HUES6 (cell line): Measurements from ENCODE around the gene GFRA1.

ENCODE experiments used
- H3K27ac ChIP-seq: 2 replicates; pipeline ENCODE4 v1.7.0; 2013; ENCODE audit warnings: low read depth, mild to moderate bottlenecking, low read length, inconsistent platforms
- H3K27me3 ChIP-seq: 2 replicates; pipeline ENCODE4 v1.6.1; 2013; ENCODE audit warnings: low read length; ENCODE audit not compliant: control insufficient read depth, insufficient read depth
- H3K36me3 ChIP-seq: 2 replicates; pipeline ENCODE4 v1.6.1; 2013; ENCODE audit warnings: low read length; ENCODE audit not compliant: control insufficient read depth, insufficient read depth
- H3K4me1 ChIP-seq: 2 replicates; pipeline ENCODE4 v1.6.1; 2013; ENCODE audit warnings: low read length; ENCODE audit not compliant: control insufficient read depth, insufficient read depth
- H3K4me3 ChIP-seq: 2 replicates; pipeline ENCODE4 v1.5.1; 2013; ENCODE audit warnings: low read depth, low read length
- H3K9ac ChIP-seq: one replicate; pipeline ENCODE4 v1.6.1; 2013; ENCODE audit warnings: mild to moderate bottlenecking, low read length
- H3K9me3 ChIP-seq: 2 replicates; pipeline ENCODE4 v1.6.1; 2013; ENCODE audit warnings: low read depth, low read length; ENCODE audit not compliant: control insufficient read depth, insufficient read depth

Gene GFRA1

DNA sequence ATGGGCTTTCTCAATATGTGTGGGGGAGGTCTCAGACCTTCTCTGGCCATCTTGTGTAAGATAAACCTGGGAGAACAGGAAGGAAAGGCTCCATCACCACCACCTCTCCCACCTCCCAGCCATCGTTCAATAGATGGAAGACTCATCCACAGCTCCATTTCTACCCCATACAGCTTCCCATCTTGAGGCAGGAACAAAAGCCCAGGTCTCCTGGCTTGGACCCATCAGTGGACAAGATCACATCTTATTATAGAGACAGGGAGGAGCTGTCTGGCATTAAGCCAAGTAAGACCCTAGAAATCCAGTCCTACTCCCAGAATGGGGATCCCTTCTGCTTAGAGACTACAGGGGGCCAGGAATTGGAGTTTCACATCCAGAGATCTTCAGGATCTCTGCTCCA is 150.3 kb downstream of the GFRA1 start:
- H3K4me1 ChIP-seq, result peaks cover 6% of the 10 kb centered on the region
- H3K36me3 ChIP-seq, result no peaks in the 10 kb centered on the region
- peaks cover 3% of the 10 kb centered on the region; the same call in 1 of the 2 replicates for H3K27me3 ChIP-seq
- H3K27ac ChIP-seq, result no peak overlapping the region
- no peaks in the 10 kb centered on the region for H3K9me3 ChIP-seq
- no peak overlapping the region for H3K9ac ChIP-seq
- H3K4me3 ChIP-seq, result no peak overlapping the region

DNA sequence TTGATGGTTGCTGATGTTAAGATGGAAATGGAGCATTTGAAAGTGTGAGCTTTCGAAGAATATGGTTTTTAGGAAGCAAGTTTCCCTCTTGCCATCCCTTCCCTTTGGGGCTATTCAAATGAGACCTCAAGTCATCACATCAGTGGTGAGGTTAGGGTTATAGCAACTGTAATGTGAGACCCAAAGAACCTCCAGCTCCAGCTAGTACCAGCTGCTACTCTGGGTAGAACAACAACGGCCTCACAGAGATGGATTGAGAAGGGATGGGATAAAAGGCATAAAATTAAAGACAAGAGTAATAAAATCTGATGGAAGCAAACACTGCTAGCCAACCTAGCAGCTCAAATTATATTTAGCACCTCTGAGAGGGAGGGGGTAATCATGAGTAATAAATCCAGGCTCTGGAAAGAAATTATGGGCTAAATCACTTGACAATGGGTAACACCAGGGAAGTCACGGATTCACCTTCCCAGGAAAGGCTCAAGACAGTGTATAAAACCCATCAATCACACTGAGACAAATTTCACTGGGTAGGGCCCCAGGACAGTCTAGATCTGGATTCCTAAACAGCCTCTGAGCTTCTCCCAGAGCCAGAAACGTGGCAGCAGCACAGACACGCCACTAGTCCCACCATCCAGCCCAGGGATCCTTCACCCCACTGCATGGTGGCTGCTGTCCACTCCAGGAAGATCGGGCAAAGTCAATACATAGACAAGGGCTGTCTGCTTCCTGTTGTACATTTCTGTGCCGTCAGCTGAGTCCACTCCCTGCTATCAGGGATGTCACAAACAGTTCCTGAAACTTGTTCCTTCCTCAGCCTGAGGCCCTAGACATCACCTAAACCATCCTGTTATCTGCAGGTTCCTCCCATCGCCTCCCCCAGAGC is 151.1 kb downstream of the GFRA1 start:
- Histone ChIP-seq H3K36me3 (no peaks in the 10 kb centered on the region), H3K4me3 (no peak overlapping the region), H3K4me1 (peaks cover 6% of the 10 kb centered on the region), H3K27ac (no peak overlapping the region), H3K27me3 (peaks cover 3% of the 10 kb centered on the region; the same call in 1 of the 2 replicates), H3K9me3 (no peaks in the 10 kb centered on the region), H3K9ac (no peak overlapping the region)

DNA sequence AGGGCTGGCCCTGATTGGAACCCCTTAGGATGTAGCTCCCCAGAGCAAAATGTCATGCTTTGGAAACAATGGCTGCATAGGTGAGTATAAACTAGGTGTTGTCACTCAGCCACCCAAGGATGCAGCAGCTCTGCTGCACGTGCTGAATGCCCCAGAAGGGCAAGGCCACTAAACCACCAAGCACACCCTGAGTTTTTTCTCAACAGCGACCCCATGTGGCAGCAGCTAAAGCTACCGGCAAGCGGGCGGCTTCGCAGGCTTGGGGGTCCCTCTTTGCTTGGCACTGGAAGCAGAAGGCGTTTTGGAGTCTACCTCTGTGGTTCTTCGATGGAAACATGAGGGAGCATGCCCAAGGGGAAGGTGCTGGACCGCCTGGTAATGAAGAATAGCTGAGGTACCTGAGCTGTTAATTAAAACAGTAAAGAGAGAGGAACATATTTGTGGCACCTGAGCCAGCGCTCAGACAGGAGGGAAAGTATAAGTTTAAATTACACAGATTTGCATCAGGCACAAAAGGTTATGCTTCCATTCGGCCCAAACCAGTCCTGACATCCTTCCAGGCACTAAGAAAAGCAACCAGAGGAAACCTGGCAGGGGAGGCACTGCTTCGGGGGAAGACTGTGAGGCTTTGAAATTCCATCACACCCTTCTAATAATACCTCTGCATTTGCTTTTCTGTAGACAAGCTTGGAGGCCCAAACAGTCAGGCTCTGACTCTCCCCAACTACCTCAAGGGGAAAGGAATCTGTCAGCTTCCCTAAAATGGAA is 152.1 kb downstream of the GFRA1 start:
- H3K9me3 ChIP-seq, result no peaks in the 10 kb centered on the region
- peaks cover 6% of the 10 kb centered on the region for H3K4me1 ChIP-seq
- H3K36me3 ChIP-seq, result no peaks in the 10 kb centered on the region
- peaks cover 3% of the 10 kb centered on the region; the same call in 1 of the 2 replicates for H3K27me3 ChIP-seq
- H3K4me3 ChIP-seq, result no peak overlapping the region
- no peak overlapping the region for H3K9ac ChIP-seq
- no peak overlapping the region for H3K27ac ChIP-seq

DNA sequence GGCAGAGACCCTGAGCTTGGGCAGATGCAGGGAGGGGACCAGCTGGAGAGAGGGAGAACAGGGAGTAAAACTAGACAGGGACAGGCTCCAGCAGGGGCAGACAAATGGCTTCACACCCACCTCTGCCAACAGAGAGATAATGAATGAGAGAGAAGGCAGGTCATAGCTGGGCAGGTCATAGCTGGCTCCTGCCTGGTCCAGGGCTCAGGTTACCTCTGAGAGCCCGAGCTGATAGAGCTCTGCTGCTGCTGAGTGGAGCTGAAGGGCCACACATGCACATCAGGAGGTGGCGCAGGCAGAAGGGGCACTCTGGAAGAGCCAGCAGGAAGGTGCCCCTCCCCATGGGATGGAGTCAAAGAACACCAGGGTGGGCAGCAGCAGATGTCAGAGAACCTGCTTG is 154.2 kb downstream of the GFRA1 start:
- peaks cover 11% of the 10 kb centered on the region for H3K4me1 ChIP-seq
- H3K36me3 ChIP-seq, result no peaks in the 10 kb centered on the region
- no peak overlapping the region for H3K4me3 ChIP-seq
- H3K27me3 ChIP-seq, result peaks cover 3% of the 10 kb centered on the region; the same call in 1 of the 2 replicates
- H3K9me3 ChIP-seq, result no peaks in the 10 kb centered on the region
- H3K9ac ChIP-seq, result no peak overlapping the region
- no peak overlapping the region for H3K27ac ChIP-seq

DNA sequence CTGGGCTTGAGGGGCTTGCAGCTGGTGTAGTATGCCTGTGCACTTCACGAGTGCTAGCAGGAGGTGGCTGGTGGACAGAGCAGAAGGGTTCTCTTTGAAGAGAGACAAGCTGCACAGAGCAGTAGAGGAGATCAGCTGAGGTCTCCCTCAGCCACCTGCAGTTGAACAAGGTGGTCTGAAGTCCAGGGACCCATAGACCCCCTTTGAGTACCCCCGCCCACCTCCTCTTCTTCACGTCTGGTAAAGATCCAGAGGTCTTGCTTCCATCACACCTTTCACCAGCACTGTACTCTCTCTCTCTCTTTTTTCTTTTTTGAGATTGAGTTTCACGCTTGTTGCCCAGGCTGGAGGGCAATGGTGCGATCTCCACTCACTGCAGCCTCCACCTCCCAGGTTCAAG is 157.2 kb downstream of the GFRA1 start:
- Histone ChIP-seq H3K9me3 (no peaks in the 10 kb centered on the region), H3K36me3 (no peaks in the 10 kb centered on the region), H3K4me1 (peaks cover 14% of the 10 kb centered on the region), H3K4me3 (no peak overlapping the region), H3K27ac (no peak overlapping the region), H3K27me3 (no peaks in the 10 kb centered on the region), H3K9ac (no peak overlapping the region)

DNA sequence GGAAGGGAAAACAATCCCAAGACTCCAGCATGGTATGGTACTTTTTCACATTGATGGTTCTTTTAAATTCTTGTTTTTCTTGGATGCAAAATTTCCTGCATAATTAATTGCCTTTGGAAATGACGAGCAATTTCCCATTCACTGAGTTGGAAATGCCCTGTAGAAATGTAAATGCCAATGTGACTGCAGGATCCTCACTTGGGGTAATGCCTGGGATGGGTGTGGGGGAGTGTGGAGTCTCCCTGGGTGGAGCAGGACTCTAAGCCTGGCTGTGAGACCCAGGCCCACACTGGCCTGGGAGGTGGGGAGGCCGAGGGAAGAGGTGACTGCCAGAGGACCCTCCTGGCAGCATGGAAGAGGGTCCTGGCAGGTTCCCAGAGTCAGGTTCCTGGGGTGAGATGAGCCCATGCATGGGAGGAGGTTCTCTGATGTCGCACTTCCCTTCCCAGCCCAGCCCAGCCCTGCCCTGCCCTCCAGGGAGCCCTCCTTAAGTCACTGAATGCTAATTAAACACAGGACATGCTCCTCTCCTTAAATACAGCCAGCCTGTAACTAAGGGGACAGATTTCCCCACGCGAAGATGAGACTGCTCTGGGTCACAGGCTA is 157.9 kb downstream of the GFRA1 start:
- Histone ChIP-seq H3K4me3 (no peak overlapping the region), H3K4me1 (peaks cover 14% of the 10 kb centered on the region), H3K36me3 (no peaks in the 10 kb centered on the region), H3K27me3 (no peaks in the 10 kb centered on the region), H3K9me3 (no peaks in the 10 kb centered on the region), H3K9ac (no peak overlapping the region), H3K27ac (no peak overlapping the region)

DNA sequence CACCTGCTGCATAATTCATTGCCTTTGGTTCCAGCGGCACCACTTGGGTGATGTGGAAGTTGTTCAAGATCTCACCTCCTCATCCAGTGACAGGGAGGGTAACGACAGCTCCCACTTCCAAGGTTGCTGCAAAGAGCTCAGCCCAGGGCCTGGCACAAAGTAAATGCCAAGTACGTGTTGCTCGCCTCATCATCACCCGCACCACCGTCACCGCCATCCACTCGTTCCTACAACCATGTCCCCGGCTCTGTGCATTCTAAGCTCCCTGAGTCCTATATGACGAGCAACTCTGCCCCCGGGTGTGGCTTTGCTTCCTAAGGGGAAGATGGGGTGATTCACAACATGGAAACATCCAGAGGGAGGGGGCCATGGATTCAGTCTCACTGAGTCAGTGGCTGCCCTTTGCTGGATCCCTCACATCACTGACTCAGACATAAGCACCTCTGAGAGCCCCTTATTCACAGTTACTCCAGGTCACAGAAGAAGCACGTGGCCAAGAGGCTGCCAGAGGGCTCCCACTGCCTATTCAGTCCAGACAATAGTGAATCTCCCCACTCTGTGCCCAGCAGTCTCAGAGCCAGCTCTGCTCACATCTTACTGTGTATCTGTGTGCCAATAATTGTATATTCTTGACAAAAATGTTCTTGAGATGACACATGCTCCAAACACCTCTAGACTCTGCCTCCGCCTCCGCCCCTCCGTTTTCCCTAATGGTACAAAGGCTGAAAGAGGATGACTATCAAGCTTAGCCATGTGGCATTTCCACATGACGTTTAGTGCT is 159.1 kb downstream of the GFRA1 start:
- no peak overlapping the region for H3K27ac ChIP-seq
- H3K36me3 ChIP-seq, result no peaks in the 10 kb centered on the region
- no peaks in the 10 kb centered on the region for H3K27me3 ChIP-seq
- H3K9me3 ChIP-seq, result no peaks in the 10 kb centered on the region
- no peak overlapping the region for H3K9ac ChIP-seq
- no peak overlapping the region for H3K4me3 ChIP-seq
- H3K4me1 ChIP-seq, result peaks cover 14% of the 10 kb centered on the region

DNA sequence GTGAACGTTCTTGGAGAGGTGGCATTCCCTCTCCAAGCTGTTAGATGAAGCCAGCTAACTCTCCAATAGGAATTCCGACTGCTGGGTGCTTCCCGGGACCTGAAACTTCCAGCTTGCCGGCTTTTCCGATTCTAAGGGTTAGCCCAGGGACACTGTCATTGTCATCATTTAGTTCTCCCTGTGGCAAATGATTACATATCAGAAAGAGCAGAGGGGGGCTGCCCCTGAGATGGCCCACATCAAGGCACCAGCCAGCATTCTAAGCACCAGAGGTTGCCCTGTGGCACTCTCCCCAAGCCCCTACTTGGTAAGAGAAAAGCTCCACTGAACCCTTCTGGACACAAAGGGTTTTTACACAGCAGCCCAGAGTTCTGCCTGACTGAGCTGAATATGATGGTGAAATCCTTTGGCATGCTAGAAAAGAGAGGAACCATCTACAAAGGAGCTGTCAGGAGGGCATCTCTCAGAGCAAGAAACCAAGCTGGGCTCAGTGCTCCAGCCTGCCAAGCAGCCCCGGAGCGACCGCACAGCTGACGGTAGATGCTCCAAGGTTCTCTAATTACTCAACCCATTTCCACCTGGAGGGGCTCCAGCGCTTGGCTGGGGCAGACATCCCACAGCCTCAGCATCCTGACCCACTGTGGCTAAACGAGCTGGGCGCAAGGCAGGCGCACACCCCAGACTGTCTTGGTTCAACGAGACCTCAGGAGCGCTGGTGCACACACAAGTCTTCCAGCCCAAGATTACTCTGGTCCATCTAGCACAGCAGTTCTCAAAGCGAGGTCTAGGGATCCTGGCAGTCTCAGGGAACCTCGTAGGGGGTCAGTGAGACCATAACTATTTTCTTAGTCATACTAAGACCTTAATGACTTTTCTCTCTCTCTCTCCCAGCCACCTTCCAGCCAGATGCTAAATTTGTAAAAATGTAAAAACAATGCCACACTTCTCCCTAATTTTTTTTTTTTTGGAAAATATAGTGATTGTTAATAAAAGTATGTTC is 160.5 kb downstream of the GFRA1 start:
- H3K9me3 ChIP-seq, result no peaks in the 10 kb centered on the region
- no peaks in the 10 kb centered on the region for H3K36me3 ChIP-seq
- H3K4me1 ChIP-seq, result peaks cover 14% of the 10 kb centered on the region
- H3K4me3 ChIP-seq, result no peak overlapping the region
- no peaks in the 10 kb centered on the region for H3K27me3 ChIP-seq
- no peak overlapping the region for H3K27ac ChIP-seq
- H3K9ac ChIP-seq, result no peak overlapping the region

DNA sequence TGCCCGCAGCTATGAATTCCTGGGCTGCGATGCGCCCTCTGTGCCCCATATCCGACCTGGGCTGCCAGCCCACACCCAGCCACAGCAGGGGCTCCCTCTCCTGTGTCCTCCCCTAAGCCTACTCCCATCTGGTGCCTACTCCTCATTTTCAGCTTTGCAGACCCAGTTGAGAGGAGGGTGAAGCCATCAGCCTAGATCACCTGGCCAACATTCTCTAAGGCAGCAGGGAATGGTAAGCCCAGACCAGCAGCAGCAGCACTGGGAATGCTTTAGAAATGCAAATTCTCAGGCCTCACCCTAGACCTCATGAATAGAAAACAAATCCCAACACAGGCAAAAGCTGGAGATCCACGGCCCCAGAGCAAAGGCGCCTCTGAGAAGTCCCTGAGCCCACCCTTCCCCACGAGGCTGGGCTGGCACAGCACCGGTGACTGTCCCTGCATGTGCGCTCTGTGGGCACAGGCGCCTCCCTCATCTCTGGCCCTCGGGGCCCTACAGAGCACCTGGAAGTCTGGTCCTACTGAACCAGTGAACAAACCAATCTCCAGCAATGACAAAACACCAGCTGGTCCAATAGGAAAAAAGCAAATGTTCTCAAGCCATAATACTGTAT is 161.4 kb downstream of the GFRA1 start:
- Histone ChIP-seq H3K4me3 (no peak overlapping the region), H3K27ac (no peak overlapping the region), H3K36me3 (no peaks in the 10 kb centered on the region), H3K9me3 (no peaks in the 10 kb centered on the region), H3K9ac (no peak overlapping the region), H3K4me1 (peaks cover 14% of the 10 kb centered on the region), H3K27me3 (no peaks in the 10 kb centered on the region)
